OCI-LY7 (cell line): ENCODE measurements around the gene KDM4B.

Experiments used
- CTCF ChIP-seq: fragments of 200-600 bp; sonication (generic); conservative IDR thresholded peaks from 2 replicates; pipeline ENCODE4 v1.5.1; 2014; ENCODE audit warnings: mild to moderate bottlenecking, antibody characterized with exemption, low read length, moderate library complexity, mixed read lengths
- EZH2phosphoT487 ChIP-seq: fragments of 200-600 bp; sonication (generic); IDR thresholded peaks from 2 replicates; pipeline ENCODE4 v1.6.1; 2018; ENCODE audit warnings: low read depth, borderline replicate concordance, mild to moderate bottlenecking, mixed run types, antibody characterized with exemption, low read length, moderate library complexity, mixed read lengths

- TF ChIP-seq CTCF, result no peak
- no peak for TF ChIP-seq EZH2phosphoT487
These were observed 227.9 kb downstream of the KDM4B start for GRCh38 chr19:5196832-5197231.
